Epithelial cell of esophagus (primary cell): ENCODE measurements around the gene DGKE.

Experiments used
- DNase-seq: peaks from one replicate; pipeline ENCODE4 v3.0.0; 2010; ENCODE audit warnings: low read depth
- H3K4me3 ChIP-seq: 2 replicates; pipeline ENCODE4 v1.5.1; 2011; ENCODE audit warnings: mild to moderate bottlenecking, low read length, control low read depth
- TF ChIP-seq, protein P1 (sequence below): IDR thresholded peaks from 2 replicates; pipeline ENCODE4 v1.5.1; 2011; ENCODE audit warnings: low read depth, mild to moderate bottlenecking, low read length, control low read depth, inconsistent platforms; ENCODE audit not compliant: insufficient read depth; ENCODE audit errors: missing control alignments

Gene DGKE

DNA sequence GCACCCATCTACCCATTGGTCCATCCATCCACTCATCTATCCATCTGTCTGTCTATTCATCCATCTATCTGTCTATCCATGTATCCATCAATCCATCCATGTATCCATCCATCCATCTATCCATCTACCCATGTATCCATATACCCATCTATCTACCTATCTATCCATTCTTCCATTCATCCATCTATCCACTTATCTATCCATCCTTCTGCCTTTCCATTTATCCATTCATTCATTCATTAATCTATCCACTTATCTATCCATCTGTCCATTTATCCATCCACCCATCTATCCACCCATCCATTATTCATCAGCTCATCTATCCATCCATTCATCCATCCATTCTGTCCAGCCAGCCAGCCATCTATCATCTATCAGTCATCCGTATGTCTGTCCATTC is 58.4 kb downstream of the DGKE start:
- no peak for DNase-seq
- TF ChIP-seq, protein P1, sequence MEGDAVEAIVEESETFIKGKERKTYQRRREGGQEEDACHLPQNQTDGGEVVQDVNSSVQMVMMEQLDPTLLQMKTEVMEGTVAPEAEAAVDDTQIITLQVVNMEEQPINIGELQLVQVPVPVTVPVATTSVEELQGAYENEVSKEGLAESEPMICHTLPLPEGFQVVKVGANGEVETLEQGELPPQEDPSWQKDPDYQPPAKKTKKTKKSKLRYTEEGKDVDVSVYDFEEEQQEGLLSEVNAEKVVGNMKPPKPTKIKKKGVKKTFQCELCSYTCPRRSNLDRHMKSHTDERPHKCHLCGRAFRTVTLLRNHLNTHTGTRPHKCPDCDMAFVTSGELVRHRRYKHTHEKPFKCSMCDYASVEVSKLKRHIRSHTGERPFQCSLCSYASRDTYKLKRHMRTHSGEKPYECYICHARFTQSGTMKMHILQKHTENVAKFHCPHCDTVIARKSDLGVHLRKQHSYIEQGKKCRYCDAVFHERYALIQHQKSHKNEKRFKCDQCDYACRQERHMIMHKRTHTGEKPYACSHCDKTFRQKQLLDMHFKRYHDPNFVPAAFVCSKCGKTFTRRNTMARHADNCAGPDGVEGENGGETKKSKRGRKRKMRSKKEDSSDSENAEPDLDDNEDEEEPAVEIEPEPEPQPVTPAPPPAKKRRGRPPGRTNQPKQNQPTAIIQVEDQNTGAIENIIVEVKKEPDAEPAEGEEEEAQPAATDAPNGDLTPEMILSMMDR, result no peak
- H3K4me3 ChIP-seq, result no peak overlapping the region

DNA sequence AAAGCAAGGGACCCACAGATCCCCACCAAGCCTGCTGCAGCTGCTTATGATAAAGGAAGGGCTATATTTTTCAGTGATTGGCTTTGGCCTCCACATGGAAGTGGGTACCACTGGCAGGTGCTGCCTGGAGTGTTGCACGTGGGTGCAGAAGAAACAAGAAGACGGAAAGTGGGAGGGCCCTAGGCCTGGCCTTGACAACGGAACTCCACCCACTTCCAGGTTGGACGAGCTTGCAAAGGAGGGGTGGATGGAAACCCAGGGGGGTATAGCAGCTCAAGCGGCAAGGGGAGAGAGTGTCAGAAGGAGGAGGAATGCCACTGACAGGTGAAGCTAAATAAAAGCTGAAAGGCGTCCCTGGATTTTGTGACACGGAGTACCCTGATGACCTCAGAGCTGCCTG is 59.6 kb downstream of the DGKE start:
- TF ChIP-seq, protein P1, result no peak
- no peak for DNase-seq
- H3K4me3 ChIP-seq, result no peak overlapping the region

DNA sequence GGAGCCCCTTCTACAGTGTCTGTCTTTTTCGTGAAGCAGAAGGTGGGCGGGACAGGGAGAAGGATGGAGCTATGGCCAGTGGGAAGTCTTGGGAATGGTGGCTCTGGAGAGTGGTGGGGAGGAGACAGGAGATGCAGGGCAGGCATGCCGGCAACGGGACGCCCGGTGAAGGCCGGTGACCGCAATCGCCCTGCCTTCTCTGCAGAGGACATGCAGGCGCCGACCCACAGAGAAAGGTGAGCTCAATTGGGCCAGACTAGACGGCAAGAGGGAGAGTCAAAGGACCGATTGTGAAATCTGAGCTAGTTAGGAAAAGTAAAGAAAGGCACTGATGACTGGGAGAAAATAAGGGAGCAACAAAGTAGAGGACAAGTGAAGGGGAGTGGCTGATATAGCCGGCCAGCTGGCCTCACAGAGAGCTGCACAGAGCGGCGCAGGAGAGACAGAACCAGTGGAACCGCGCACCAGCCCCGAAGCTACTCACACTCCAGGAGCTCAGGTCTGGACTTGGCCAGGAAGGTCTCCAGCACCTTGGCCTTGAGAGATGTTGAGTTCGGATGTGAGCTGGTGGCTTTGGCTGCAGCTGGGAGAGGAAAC is 61.0 kb downstream of the DGKE start:
- TF ChIP-seq, protein P1, result no peak
- DNase-seq, result no peak
- no peak overlapping the region for H3K4me3 ChIP-seq

DNA sequence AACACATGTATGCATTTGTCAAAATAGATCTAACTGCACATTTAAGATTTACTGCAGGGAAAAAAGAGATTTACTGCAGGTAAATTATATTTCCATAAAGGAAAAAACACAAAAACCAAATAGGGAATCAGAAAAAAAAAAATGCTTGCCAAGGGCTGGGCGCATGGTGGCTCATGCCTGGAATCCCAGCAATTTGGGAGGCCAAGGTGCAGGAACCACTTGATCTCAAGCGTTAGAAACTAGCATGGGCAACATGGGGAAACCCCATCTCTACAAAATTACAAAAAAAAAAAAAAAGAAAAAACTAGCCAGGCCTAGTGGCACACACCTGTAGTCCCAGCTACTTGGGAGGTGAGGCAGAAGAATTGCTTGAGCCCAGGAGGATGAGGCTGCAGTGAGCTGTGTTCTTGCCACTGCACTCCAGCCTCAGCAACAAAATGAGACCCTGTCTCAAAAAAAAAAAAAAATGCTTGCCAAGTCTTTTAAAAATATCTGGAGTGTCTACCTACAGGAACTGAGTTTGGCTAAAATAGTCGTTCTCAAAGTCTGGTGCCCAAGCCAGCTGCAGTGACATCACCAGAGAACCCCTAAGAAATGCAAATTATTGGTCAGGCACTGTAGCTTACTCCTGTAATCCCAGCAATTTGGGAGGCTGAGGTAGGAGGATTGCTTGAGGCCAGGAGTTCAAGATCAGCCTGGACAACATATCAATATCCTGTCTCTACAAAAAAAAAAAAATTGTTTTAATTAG is 62.4 kb downstream of the DGKE start:
- H3K4me3 ChIP-seq, result no peak overlapping the region
- TF ChIP-seq, protein P1, result no peak
- no peak for DNase-seq

DNA sequence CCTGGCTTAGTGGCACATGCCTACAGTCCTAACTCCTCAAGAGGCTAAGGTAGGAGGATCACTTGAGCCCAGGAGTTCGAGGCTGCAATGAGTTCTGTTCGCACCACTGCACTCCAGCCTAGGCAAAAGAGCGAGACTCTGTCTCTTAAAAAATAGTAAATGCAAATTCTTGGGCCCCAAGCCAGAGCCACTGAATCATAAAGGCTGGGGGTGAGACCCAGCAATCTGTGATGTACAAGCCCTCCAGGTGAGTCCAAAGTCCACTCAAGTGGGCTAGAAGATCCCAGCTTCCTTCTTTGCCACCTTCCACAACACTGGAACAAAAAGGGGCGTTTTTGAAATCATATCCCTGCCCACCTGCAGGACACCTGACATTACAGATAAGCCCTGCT is 63.0 kb downstream of the DGKE start:
- no peak overlapping the region for H3K4me3 ChIP-seq
- DNase-seq, result no peak
- TF ChIP-seq, protein P1, result no peak

DNA sequence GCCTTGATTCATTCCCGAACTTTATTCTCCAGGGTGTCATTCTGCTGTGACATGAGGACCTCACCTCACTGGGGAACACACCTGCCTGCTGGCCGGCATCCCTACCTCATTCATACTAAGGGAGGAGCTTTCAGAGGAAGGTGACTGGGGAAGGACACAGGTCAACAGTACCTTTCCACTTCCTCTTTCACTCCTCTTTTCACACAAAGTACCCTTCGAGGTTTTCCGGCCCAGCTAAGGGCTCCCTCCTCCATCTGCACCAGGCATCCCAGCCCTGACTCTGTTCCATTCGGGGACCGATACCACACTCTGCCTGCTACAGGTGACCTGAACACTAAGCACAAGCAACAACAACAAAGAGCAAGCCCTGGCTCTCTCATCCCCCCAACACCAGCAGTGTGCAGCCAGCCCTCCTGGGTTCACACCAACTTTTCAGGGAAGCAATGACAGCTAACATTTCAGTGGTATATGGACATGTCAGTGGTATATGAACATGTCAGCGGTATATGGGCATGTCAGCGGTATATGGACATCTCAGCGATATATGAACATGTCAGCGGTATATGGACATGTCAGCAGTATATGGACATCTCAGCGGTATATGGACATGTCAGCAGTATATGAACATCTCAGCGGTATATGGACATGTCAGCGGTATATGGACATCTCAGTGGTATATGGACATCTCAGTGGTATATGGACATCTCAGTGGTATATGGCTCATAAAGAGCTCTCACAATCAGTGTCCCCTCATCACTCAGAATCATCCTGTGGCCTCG is 63.9 kb downstream of the DGKE start:
- no peak for DNase-seq
- no peak overlapping the region for H3K4me3 ChIP-seq
- TF ChIP-seq, protein P1, result no peak

DNA sequence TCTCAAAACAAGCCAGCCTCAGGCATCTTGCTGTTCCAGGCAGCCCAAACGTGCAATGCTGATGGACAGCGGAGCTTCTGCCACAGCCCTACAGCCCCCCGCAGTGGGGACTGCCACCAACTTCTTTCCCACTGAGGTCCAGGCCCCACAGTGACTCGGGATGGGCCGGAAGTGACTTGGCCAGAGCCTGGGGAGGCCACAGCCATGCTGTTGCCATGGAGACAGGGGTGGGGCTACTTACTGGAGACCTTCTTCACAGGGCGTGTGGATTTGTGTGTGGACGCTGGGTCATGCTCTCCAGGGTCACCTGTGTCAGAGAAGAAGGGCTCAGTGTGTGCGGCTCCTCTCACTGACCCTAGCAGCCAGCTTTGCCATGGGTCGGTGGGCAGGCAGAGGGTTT is 64.9 kb downstream of the DGKE start:
- no peak overlapping the region for H3K4me3 ChIP-seq
- TF ChIP-seq, protein P1, result no peak
- no peak for DNase-seq
